8988T (cell line): ENCODE measurements around the gene SH3RF1.

Source experiments
- DNase-seq: peaks from one replicate; pipeline ENCODE4 v3.0.0; 2011

Gene SH3RF1

DNA sequence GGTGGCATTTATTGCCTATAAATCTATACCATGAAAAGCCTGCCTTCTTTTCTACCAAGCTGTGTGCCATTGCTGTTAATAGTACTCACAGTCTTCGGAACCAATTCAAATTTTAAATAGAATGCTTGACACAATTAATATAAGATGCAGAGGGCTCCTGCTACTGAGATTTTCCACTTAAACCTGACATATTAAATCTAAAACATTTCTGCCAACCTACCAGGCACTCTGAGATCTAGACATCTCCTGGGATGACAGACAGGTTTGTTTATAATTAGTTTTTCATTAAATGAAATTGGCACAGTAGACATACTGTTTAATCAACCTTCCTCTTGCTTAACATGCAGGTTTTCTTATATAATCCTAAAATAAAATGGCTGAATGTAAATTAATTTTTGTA, 143.4 kb downstream of the SH3RF1 start:
- no peak for DNase-seq

DNA sequence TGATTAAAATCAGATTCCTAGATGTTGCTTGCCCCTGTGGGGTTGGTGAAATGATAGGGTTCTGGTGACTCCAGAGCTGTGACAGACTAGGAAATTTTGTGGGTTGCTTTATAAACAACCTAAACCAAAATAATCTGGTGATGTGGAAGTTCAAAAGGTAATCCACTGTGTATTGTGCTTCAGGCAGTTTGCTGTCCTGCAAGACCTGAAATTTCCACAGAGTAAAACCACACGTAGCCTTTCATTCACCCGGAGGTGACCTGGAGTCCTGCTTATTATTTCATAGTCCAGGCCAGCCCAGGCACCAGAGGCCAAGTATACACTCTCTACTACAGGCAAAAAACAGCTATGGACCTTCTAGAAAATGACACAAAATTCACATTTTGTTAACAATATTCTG, 146.1 kb downstream of the SH3RF1 start:
- no peak for DNase-seq

DNA sequence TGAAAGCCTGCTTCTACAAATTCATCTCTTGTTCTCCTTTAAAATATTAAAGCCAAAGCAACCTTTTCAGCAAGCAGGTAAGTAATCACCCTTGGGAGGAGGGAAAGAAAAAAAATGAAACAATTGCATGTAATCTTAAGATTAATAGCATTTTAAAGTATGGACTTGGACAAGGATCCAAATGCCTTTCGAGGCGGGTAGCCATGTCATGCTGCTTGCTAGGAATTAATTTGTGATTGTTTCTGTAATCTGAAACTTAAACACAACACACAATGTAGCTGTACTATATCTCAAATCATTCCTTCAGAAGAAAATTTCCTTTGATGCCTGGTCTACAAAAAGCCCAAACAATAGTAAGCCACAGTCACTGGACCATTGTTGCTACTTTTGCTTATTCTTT, 148.3 kb downstream of the SH3RF1 start:
- DNase-seq = no peak

DNA sequence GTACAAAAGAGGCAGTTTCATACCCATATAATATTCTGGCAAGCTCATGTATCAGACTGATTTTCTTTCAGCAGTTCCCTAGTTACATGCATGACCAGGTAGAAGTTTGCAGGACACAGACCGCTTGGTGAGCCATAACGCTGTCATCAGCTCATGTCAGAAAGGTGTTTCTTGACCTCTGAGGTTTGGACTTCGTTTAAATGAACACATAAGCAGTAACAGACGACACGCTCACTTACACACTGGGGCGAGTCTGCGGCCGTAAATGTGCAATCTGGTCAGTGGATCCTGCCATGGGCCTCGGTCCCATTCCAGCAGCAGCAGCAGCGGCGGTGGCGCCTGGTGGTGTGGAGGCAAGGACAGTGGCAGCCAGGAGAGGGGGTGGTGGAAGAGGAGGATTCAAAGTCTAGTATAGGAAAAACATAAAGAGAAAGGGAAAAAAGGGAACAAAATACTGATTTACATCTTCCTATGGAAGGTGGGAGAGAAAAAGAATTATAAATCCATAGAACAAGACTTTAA, 148.8 kb downstream of the SH3RF1 start:
- DNase-seq = no peak

DNA sequence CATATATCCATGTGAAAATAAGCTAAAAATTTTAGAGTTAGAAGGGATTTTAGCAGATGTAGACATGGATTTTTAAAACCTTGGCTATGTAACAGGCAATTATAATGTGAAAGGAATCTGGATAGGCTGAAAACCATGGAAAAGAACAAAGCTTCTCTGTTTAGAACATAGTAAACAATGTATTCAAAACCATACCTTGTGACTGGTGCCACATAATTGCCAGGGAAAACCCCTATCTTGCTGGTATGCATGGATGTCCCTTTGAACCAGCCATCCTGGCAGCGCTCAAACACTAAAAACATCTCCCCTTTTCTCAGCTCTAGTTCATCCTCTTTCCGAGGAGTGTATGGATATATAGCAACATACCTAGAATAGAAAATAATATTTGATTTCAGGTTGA, 150.1 kb downstream of the SH3RF1 start:
- DNase-seq = no peak

DNA sequence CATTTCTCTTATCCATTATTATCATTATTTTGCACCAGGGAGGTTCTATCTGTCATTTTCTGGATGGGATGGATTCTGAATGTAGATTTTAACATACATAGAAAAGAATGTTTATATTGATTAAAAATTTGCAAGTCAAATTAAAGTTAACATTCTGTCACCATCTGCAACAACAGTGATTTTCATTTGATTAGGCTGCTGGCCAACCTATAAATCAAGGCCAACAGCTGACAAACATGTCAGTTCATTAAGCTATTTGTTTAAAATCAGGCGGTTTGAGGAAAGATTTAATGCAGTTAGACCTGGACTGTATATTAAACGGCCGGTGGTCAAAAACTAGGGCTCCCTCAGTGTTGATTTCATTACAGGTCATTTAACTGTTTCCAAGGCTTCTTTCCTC, 151.2 kb downstream of the SH3RF1 start:
- no peak for DNase-seq

DNA sequence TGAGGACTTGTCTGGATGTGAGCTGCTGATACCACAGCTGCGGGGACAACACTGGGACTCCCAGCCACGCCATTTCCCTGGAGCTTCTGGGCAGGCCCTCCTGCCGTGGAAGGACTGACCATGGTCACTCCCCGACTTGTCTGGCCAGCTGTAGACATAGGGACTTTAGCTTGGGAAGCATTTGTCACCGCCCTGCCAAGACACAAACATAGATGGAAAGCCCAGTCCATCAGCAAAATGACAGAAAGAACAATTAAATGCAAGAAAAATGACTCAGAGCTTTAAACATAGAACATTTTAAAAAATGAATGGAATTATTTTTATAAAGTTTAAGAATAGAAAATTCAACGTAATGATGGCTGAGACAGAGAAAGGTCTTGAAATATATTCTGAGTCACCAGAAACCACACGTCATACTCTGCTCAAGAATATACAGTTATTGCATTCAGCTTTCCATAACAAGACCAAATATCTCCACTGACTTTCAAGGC, 153.1 kb downstream of the SH3RF1 start:
- no peak for DNase-seq

DNA sequence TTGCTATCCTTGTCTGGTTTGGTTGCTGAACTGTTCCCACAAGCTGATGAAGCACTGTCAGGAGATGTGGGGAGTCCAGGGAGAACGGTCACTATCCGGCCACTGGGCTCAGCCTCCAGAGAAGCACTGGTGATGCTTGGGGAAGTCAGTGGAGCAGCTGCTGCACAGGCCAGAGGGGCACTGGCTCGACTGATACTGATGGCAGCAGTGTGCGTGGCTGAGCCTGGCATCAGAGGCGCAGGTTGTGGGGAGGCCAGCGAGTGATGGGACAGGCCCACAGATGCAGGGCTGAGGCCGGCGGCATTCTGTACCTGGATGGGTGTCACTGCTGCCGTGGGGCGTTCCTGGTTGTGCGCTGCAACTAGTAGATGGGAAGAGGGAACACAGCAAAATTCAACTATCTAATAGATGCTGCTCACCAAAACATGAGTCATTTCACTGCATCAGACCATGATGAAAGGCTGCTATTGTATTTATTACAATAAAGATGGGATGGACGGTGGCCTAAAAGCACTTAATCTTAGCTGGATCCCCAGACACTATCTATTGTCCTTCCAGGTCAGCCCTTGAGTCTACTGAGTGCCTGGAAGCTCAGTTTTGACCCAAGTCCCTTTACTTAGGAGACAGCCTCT, 154.4 kb downstream of the SH3RF1 start:
- no peak for DNase-seq

DNA sequence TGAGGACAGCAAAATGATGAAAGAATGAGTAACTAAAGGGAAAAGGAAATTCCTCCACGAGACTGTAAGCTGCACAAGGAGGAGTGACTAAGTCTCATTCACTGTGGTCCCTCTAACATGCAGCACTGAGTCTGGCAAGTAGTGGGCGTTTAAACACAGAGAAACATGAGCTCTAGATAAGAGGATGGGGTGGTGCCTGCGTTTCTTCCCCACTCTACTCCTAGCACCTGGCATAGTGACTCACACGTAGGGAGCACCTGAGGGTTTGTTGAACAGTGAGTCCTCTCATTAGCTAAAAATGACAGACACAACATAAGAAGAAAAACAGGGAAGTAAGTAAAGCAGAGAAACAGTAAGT, 154.9 kb downstream of the SH3RF1 start:
- peak; percentile 15 for DNase-seq

DNA sequence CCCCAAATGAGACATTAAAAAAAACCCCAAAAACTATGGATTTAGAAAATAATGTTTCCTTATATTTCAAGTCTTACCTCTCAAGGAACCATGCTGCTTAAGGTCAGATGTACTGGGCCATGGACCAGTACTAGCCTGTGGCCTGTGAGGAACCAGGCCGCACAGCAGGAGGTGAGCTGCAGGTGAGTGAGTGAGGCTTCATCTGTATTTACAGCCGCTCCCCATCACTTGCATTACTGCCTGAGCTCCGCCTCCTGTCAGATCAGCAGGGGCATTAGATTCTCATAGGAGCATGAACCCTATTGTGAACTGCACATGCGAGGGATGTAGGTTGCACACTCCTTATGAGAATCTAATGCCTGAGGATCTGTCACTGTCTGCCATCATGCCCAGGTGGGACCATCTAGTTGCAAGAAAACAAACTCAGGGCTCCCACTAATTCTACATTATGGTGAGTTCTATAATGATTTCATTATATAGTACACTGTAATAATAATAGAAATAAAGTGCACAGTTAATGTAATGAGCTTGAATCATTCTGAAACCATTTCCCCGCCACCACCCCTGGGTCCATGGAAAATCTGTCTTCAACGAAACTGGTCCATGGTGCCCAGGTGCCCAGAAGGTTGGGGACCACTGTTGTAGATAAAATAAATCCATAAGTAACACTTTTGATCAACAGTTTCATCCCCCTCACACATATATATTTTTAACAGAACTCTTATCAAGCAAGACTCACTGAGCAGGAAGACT, 155.4 kb downstream of the SH3RF1 start:
- no peak for DNase-seq

DNA sequence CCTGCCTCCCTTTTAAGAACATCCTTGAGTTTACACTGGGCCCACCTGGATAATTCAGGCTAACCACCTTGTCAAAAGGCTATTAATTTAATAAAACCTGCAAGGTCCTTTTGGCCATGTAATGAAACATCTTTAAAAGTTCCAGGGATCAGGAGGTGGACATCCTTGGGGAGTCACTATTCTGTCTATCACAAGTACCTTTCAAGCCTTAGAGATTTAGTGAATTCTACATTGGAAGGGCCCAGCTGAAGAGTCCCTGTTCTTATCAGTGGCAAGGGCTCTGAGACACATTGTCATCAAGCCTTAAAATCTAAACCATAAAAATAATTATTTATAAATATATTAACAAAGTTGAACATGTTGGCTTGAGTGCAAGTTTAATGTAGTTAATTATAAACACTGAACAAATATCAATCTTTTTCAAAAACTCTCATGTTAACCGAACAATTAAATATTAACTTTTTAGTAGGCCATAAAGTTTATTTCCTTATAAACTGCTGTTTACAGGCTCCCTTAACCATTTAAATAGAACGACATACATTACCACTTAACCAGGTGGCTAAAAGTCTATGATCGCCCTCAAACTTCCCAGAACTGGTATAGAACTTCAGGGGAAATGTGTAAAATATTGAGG, 156.3 kb downstream of the SH3RF1 start:
- no peak for DNase-seq

DNA sequence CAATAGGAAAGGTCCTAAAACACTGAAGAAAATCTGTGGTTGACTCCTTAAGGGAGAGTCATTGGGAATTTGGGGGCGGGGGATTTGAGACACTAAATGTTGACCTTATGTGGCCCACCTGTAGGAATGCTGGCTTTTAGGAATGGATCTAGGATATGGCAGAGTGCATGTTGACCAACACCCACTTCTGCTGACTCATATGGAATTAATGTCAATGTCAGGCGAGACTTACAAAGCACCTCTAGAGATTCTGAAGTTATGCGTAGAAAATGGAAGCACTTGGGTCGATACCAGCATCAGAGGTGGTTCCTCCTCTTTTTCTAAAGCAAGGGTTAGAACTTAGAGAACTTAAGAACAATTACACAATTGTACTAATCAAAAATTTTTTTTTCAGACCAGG, 160.1 kb downstream of the SH3RF1 start:
- no peak for DNase-seq

DNA sequence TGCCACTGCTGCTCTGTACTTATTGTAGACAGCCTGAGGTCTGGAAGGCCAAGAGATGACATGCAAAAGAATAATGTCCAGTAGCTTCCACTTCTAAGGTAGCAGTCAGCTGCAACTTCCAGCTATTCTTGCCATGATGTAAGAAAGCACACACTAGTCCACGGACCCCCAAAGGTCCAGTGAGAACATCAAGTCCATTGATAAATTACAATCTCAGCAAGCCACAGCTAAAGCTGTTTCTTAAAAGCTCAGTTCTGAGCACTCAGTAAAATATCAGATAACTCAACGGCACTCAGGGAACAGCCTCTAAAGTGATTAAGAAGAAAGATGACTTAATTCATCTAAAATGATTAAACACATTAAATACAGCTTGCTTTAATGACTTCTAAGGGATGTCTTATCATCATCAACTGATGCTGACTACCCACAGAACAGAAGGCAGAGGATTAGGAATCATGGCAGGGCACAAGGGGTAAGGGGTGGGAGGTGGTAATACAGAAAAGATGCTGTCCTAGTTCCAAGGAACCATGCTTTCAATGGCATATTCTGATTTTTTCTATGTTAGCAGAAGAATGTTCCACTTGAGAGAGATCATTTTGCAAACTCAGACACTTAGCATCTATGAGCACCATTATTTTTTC, 161.6 kb downstream of the SH3RF1 start:
- DNase-seq = no peak

DNA sequence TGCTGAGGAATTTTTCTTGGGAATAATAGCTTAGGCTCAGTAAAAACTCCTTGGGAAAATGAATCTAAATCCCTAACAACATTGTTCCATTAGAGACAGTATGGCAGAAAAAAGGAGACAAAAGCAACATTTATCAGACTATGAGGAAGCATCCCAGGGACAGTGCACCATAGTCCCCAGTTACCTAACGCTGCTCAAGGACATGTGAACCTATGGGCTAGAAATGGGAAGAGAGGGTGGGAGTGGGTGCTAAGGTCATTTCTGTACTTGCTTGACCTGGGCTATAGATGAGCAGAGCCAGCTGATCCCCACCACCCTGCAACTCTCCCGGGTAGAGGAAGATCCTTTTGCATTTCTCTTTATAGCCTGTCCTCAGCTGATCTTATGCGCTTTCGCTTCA, 162.5 kb downstream of the SH3RF1 start:
- DNase-seq = no peak

DNA sequence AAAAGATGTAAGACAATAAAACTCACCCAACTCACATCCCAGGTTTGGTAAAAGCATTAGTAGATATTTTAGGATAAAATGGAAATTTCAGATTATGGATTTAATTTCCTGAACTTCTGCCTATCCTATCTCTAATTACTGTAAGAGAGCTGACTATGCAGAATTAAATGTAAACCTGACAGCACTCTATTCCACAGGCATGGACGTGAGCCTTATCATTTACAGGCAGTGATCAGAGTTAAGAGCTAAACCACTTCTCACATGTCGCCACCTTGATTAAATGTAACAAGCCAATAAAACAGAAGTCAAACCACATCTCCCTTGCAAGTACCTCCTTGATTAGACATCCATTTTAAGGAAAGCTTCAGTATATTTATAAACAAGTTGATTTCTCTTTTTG, 163.2 kb downstream of the SH3RF1 start:
- no peak for DNase-seq

DNA sequence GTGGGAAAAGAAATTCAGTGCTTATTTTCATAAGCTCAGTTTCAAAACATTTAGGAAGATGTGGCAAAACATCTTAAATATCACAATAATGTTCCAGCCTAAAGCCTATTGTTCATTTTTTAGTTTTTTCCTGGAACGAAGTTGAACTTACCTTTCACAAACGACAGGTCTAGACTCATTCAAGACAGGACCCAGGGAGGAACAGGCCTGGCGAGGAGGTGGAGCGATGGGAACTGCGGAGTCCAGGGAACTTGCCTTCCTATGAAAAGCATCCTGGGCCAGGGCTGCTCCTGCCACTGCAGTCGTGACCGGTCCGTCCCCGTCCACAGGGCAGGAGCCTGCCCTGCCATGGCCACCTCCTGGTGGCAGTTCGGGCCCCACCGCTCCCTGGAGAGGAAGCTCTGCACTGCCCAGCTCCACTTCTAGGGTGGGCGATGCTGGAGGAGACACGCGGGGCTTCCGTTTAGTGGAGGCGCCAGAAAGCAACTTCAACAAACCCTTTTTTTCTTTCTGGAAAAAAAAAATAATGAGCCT, 164.0 kb downstream of the SH3RF1 start:
- DNase-seq = no peak

DNA sequence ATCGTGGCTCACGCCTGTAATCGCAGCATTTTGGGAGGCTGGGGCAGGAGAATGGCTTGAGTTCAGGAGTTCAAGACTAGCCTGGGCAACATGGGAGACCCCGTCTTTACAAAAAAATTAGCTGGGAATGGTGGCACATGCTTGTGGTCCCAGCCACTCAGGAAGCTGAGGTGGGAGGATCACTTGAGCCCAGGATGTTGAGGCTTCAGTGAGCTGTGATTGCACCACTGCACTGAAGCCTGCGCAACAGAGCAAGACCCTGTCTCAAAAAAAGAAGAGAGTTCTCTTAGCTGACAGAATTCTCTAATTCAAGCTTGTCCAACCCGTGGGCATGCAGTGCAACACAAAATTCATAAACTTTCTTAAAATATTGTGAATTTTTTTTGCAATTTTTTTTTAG, 165.1 kb downstream of the SH3RF1 start:
- DNase-seq = no peak

DNA sequence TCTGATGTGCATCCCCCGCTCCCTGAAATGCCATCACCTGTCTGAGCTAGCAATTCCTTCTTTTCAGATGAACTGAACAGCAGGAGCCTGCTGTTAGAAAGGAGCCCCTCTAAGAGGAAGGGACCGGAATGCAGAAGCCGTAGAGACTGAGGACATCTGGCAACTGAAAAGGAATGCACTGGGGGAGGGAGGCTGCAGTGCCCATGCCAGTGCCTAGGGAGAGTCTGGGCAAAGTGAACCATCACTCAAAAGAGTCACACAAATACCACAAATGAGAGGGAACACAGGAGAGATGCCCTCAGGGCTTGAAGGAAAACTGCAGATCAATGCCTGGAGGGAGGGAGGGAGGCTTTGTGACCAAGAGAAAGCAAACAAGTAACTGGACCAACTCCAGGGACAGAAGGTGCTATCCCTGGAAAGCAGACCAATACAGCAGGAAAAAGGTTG, 166.8 kb downstream of the SH3RF1 start:
- DNase-seq = no peak

DNA sequence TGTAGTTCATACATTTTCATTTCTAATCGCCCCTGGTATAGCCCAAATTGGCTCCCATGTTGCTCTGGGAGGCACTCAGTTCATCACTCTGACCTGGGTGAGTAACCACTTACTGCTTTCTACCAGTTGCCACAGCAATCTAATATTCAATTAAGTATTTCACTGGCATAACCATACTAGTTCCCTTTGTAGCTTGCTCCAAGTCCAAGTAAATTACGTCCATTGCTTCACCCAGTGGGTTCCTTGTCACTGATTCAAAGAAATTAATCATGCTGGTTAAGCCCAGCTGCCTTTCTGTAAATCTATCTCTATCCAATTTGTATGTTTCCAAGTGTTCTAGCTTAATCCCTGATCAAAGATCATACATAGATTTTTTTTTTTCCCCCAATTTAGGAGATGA, 168.7 kb downstream of the SH3RF1 start:
- no peak for DNase-seq

DNA sequence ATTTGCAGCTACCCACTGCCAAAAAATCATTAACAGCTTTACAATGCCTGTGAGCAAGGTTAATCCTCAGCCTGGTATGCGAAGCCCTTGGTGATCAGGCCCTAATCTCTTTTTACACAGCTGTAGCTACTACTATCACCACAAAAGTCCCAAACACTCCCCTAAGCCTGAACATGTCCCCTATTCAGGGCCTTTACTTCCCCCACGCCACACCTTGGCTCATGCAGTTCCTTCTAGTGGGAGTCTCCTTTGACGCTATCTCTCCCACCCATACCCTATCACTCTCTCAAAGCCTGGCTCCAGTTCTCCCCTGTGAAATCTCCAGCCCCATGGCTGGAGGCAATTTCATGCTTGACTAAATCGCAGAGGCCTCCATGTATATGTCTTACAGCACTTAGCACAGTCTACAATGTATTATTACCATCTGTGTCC, 170.1 kb downstream of the SH3RF1 start:
- no peak for DNase-seq

DNA sequence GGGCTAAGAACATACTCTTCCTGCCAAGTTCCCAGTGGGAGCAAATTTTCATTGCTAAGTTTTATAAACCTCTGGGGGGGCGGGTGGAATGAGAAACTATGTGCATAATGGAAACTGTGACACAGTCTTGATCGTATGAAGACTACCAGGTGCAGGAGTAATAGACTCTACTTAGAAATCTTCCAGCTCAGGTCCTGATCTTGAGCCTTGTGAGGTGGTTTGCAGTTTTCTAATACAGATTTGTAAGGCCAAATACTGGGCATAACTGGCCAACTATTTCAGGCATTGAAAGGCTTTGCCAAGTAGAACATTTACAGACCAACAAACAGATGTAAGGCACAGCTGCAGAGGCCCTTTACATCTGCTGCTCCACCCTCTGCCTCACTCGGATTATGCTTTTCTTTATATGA, 171.0 kb downstream of the SH3RF1 start:
- DNase-seq = no peak

DNA sequence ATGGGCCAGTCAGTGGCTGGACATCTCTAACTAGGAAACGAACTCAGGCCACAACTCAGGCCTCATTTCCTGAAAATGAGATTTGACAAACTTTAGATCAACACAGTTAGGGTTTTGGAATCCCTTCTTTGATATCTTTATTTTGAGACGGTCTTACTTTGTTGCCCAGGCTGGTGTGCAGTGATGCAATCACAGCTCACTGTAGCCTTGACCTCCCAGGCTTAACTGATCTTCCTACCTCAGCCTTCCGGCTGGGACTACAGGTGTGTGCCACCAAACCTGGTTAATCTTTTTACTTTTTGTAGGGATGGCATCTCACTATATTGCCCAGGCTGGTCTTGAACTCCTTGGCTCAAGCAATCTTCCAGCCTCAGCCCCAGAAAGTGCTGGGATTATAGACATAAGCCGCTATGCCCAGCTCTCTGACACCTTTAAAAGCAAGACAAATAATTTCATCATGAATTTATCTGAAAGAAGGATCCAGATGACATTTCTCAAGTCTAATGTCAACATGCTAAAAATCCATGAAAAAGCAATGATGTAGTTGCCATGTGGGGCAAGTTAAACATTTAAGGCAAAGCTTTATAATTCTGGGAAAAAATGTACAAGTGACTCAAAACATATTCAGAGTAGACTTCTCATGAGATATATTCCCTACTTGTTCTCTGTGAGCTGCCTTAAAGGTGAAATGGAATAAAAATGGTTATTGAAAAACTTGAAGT, 171.6 kb downstream of the SH3RF1 start:
- DNase-seq = no peak

DNA sequence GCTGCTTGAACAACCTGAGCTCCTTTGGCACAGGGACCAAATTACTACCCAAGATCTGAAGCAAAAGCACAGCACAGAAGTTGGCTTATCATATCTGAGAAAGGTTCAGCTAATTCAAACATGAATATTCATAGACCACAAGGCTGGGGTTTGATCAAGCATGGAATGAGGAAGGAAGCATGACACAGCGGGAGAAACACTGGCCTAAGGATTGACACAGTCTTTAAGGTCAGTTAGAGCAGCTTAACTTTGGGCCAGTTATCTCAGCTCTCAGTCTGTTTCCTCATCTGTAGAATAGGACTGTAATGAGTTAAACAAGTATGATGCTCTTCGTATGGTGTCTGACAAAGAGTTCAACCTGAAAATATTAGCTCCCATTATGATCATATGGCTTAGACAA, 172.2 kb downstream of the SH3RF1 start:
- DNase-seq = no peak
